DOHH2 (cell line): Measurements from ENCODE around the gene TRIML1.

ENCODE experiments used
- H3F3A ChIP-seq: fragments of 200-600 bp; sonication (generic), shearing (Covaris generic); 2 replicates; pipeline ENCODE4 v1.6.0; 2016; ENCODE audit warnings: antibody characterized with exemption, mild to moderate bottlenecking; ENCODE audit not compliant: control insufficient read depth, insufficient read depth
- H3K27ac ChIP-seq: fragments of 200-600 bp; sonication (generic); 2 replicates; pipeline ENCODE4 v1.5.1; 2014; ENCODE audit warnings: low read depth, mild to moderate bottlenecking, low read length, moderate library complexity
- H3K27me3 ChIP-seq: fragments of 200-600 bp; sonication (generic); 2 replicates; pipeline ENCODE4 v1.6.1; 2014; ENCODE audit warnings: mild to moderate bottlenecking, low read length, mixed read lengths; ENCODE audit not compliant: control insufficient read depth
- H3K36me3 ChIP-seq: fragments of 200-600 bp; sonication (generic); 2 replicates; pipeline ENCODE4 v1.6.1; 2014; ENCODE audit warnings: mild to moderate bottlenecking, low read length, moderate library complexity, mixed read lengths; ENCODE audit not compliant: control insufficient read depth
- H3K4me1 ChIP-seq: fragments of 200-600 bp; sonication (generic); 2 replicates; pipeline ENCODE4 v1.6.1; 2014; ENCODE audit warnings: mild to moderate bottlenecking, low read length, mixed read lengths; ENCODE audit not compliant: control insufficient read depth
- H3K4me2 ChIP-seq: fragments of 200-600 bp; sonication (generic); 2 replicates; pipeline ENCODE4 v1.6.0; 2014; ENCODE audit warnings: mild to moderate bottlenecking, low read length, moderate library complexity
- H3K4me3 ChIP-seq: fragments of 200-600 bp; sonication (generic); 2 replicates; pipeline ENCODE4 v1.5.1; 2014; ENCODE audit warnings: mild to moderate bottlenecking, low read length, mixed read lengths
- H3K79me2 ChIP-seq: fragments of 200-600 bp; sonication (generic); 2 replicates; pipeline ENCODE4 v1.6.1; 2014; ENCODE audit warnings: mild to moderate bottlenecking, low read length, mixed read lengths; ENCODE audit not compliant: control insufficient read depth
- H3K9me2 ChIP-seq: fragments of 200-600 bp; sonication (generic); replicated peaks from 2 replicates; pipeline ENCODE4 v1.6.1; 2014; ENCODE audit warnings: mild to moderate bottlenecking, low read length, mixed read lengths; ENCODE audit not compliant: control insufficient read depth
- H3K9me3 ChIP-seq: fragments of 200-600 bp; sonication (generic); 2 replicates; pipeline ENCODE4 v1.6.1; 2014; ENCODE audit warnings: antibody characterized with exemption, low read length, mixed read lengths; ENCODE audit not compliant: control insufficient read depth, insufficient read depth
- H4K20me1 ChIP-seq: fragments of 200-600 bp; sonication (generic); 2 replicates; pipeline ENCODE4 v1.6.0; 2014; ENCODE audit warnings: low read depth, mild to moderate bottlenecking, antibody characterized with exemption, low read length, moderate library complexity; ENCODE audit not compliant: control insufficient read depth, insufficient read depth
- EZH2phosphoT487 ChIP-seq: fragments of 200-600 bp; sonication (generic); IDR thresholded peaks from 2 replicates; pipeline ENCODE4 v1.6.1; 2017; ENCODE audit warnings: borderline replicate concordance, mild to moderate bottlenecking, antibody characterized with exemption, low read length, moderate library complexity, mixed read lengths
- TF ChIP-seq, protein P1 (sequence below): fragments of 200-600 bp; sonication (generic); IDR thresholded peaks from one replicate; pipeline ENCODE4 v1.5.1; 2014; ENCODE audit warnings: antibody characterized with exemption, mild to moderate bottlenecking, low read depth, low read length; ENCODE audit not compliant: poor library complexity, severe bottlenecking

TRIML1 gene

DNA sequence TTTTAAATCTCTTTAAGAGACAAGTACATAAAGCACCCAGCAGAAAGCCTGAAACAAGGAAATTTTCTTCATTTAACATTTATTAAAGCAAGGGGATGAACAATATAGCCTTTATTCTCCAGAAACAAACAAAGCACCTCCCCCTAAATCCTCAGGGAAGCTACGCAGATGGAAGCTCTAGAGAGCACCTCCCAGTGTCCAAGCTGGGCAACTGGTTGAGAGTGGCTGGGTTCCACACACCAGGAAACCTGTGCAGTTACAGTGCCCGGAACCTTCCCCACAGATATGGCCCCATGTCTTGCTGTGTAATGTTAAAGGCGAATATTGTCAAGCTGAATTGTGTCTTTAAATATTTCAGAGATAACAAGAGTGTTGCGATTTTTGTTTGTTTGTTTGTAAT, 8.9 kb upstream of the TRIML1 start:
- TF ChIP-seq, protein P1, sequence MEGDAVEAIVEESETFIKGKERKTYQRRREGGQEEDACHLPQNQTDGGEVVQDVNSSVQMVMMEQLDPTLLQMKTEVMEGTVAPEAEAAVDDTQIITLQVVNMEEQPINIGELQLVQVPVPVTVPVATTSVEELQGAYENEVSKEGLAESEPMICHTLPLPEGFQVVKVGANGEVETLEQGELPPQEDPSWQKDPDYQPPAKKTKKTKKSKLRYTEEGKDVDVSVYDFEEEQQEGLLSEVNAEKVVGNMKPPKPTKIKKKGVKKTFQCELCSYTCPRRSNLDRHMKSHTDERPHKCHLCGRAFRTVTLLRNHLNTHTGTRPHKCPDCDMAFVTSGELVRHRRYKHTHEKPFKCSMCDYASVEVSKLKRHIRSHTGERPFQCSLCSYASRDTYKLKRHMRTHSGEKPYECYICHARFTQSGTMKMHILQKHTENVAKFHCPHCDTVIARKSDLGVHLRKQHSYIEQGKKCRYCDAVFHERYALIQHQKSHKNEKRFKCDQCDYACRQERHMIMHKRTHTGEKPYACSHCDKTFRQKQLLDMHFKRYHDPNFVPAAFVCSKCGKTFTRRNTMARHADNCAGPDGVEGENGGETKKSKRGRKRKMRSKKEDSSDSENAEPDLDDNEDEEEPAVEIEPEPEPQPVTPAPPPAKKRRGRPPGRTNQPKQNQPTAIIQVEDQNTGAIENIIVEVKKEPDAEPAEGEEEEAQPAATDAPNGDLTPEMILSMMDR: no peak
- TF ChIP-seq EZH2phosphoT487: no peak

DNA sequence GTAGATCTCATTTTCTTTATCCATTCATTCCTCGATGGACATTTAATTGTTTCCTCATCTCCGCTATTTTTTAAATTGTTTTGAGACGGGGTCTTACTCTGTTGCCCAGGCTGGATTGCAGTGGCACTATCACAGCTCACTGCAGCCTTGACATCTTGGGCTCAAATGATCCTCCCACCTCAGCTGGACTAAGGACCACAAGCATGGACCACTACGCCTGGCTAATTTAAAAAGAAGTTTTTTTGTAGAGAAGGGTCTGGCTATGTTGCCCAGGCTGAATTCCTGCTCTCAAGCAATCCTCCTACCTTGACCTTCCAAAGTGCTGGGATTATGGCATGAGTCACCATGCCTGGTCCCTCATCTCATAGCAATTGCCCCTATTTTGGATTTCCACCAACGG, 7.0 kb upstream of the TRIML1 start:
- H3K36me3 ChIP-seq: no peaks in the 10 kb centered on the region
- no peaks in the 10 kb centered on the region for H3F3A ChIP-seq
- TF ChIP-seq, protein P1: no peak
- no peak for TF ChIP-seq EZH2phosphoT487
- no peaks in the 10 kb centered on the region for H3K27me3 ChIP-seq
- no peaks in the 10 kb centered on the region for H3K79me2 ChIP-seq
- no peak overlapping the region for H3K27ac ChIP-seq
- no peaks in the 10 kb centered on the region for H3K4me1 ChIP-seq
- peaks cover 4% of the 10 kb centered on the region; the same call in 1 of the 2 replicates for H3K9me3 ChIP-seq
- no peak overlapping the region for H3K4me2 ChIP-seq
- no peaks in the 10 kb centered on the region for H4K20me1 ChIP-seq
- H3K9me2 ChIP-seq: no peaks in the 10 kb centered on the region
- H3K4me3 ChIP-seq: no peak overlapping the region

More for the DNA sequence above, 8.9 kb upstream of the TRIML1 start:
- Histone ChIP-seq H4K20me1 (no peaks in the 10 kb centered on the region), H3F3A (no peaks in the 10 kb centered on the region), H3K36me3 (no peaks in the 10 kb centered on the region), H3K27ac (no peak overlapping the region), H3K4me2 (no peak overlapping the region), H3K9me2 (no peaks in the 10 kb centered on the region), H3K4me1 (no peaks in the 10 kb centered on the region), H3K27me3 (no peaks in the 10 kb centered on the region), H3K79me2 (no peaks in the 10 kb centered on the region), H3K4me3 (no peak overlapping the region), H3K9me3 (peaks cover 4% of the 10 kb centered on the region; the same call in 1 of the 2 replicates)

DNA sequence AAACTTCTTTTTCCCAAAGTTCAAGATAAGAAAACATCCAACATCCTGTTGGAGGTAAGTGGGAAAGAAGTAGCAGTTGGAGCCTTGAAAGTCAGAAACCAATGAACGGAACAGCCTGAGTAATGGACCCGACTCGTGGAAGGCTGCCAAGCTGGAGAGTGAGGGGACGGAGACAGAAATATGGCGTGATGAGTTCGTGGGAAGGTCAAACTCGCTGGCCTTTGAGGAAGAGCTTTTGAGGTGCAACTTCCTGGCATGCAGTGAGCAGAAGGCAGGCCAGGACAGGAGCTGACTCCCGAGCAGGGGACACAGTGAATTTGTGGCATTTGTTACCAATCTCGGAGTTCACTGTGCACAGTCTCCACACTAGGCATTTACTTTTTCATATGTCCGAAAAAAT, 1.0 kb upstream of the TRIML1 start:
- Histone ChIP-seq H3K9me3 (no peaks in the 10 kb centered on the region), H3K27ac (no peak overlapping the region), H4K20me1 (no peaks in the 10 kb centered on the region), H3K4me1 (no peaks in the 10 kb centered on the region), H3K9me2 (no peaks in the 10 kb centered on the region), H3K36me3 (no peaks in the 10 kb centered on the region), H3F3A (no peaks in the 10 kb centered on the region), H3K4me2 (no peak overlapping the region), H3K27me3 (no peaks in the 10 kb centered on the region), H3K4me3 (no peak overlapping the region), H3K79me2 (no peaks in the 10 kb centered on the region)
- TF ChIP-seq, protein P1: no peak
- no peak for TF ChIP-seq EZH2phosphoT487

DNA sequence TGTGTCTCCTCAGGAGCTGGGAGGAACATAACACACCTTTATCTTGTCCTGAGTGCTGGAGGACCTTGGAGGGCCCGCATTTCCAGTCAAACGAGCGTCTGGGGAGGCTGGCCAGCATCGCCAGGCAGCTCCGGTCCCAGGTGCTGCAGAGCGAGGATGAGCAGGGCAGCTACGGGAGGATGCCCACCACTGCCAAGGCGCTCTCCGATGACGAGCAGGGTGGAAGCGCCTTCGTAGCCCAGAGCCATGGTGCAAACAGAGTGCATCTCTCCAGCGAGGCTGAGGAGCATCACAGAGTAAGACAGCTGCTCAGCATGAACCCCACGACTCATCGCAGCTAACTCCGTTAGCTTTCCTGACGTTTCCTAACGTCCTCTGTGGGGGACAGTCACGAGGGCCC, 430 bp downstream of the TRIML1 start:
- H4K20me1 ChIP-seq: no peaks in the 10 kb centered on the region
- TF ChIP-seq, protein P1: no peak
- no peak for TF ChIP-seq EZH2phosphoT487
- no peaks in the 10 kb centered on the region for H3K9me2 ChIP-seq
- no peak overlapping the region for H3K27ac ChIP-seq
- no peak overlapping the region for H3K4me2 ChIP-seq
- no peaks in the 10 kb centered on the region for H3K79me2 ChIP-seq
- H3K27me3 ChIP-seq: no peaks in the 10 kb centered on the region
- 0 out of 2 replicates have a peak, but pooled peaks cover 4% of the 10 kb centered on the region for H3K9me3 ChIP-seq
- no peaks in the 10 kb centered on the region for H3K4me1 ChIP-seq
- no peak overlapping the region for H3K4me3 ChIP-seq
- H3K36me3 ChIP-seq: no peaks in the 10 kb centered on the region
- H3F3A ChIP-seq: no peaks in the 10 kb centered on the region
